ENCODE measurements around the gene EBLN2. TPM values are rescaled to one million over a fixed set of nuclear protein-coding genes. Genes with fewer than 3 reads are reported as not detected.

Gene EBLN2
- polyA plus RNA-seq, 1 of the 3 experiments (the other 2 are of a cell fraction): 1.4 TPM

- Histone ChIP-seq H3K27me3 (ENCODE audit: insufficient read depth) (no peaks in the 10 kb centered on the region), H3K36me3 (replicated peaks in 1 of 2; ENCODE audit: control insufficient read depth in 1 of 2, insufficient read depth in 2 of 2, low read length in 1 of 2) (peaks cover 0 to 27% of the 10 kb centered on the region in 2 experiments), H3F3A (replicated peaks; ENCODE audit: insufficient read depth) (peaks cover 6% of the 10 kb centered on the region), H3K4me1 (ENCODE audit: control insufficient read depth in 1 of 2, insufficient read depth in 2 of 2, low read depth in 1 of 2, low read length in 1 of 2) (no peaks in the 10 kb centered on the region), H3K79me2 (ENCODE audit: insufficient read depth) (peaks cover 100% of the 10 kb centered on the region), H2AFZ (ENCODE audit: low read depth) (no peak overlapping the region), H3K4me3 (ENCODE audit: low read depth in 2 of 2, low read length in 1 of 2) (no peak overlapping the region), H4K20me1 (ENCODE audit: insufficient read depth) (peaks cover 99% of the 10 kb centered on the region), H3K9ac (no peak overlapping the region), H3K9me3 (no peaks in the 10 kb centered on the region), H3K4me2 (no peak overlapping the region), H3K9me2 (no peaks in the 10 kb centered on the region), H3K27ac (ENCODE audit: low read depth in 2 of 2, low read length in 1 of 2) (no peak overlapping the region)
- 89% methylated on average over 4 of the region's 4 CpGs for WGBS (ENCODE audit: low lambda C conversion rate)
- ChIA-PET POLR2A (no interaction called here), CTCF (interaction anchor here (2.3 kb wide), 1 partner anchor 38 kb away, joined by 7 read pairs; no protein-coding TSS in a partner anchor)
- DNase-seq: no peak
- TF ChIP-seq USF1 (IDR thresholded peaks at IDR 0.05; ENCODE audit: borderline replicate concordance, low read depth) (no peak), EZH2phosphoT487 (IDR thresholded peaks at IDR 0.05; ENCODE audit: borderline replicate concordance, low read depth) (no peak), MAX (IDR thresholded peaks at IDR 0.05; ENCODE audit: low read depth) (no peak), GABPA (IDR thresholded peaks at IDR 0.05; ENCODE audit: low read depth) (no peak), ELF1 (IDR thresholded peaks at IDR 0.05) (no peak), FOXM1 (IDR thresholded peaks at IDR 0.05; ENCODE audit: low read depth) (no peak), MXI1 (IDR thresholded peaks at IDR 0.05; ENCODE audit: low read depth, low read length) (no peak), USF2 (IDR thresholded peaks at IDR 0.05; ENCODE audit: borderline replicate concordance, low read depth, low read length) (no peak), MEF2A (IDR thresholded peaks at IDR 0.05; ENCODE audit: borderline replicate concordance, low read depth) (no peak), TCF12 (IDR thresholded peaks at IDR 0.05) (no peak), RCOR1 (IDR thresholded peaks at IDR 0.05; ENCODE audit: low read length) (no peak), EP300 (IDR thresholded peaks at IDR 0.05; ENCODE audit: borderline replicate concordance in 1 of 2, low read depth in 1 of 2, low read length in 1 of 2) (no peak), CTCF (IDR thresholded peaks at IDR 0.05) (no peak), YY1 (IDR thresholded peaks at IDR 0.05; ENCODE audit: low read depth) (no peak)
These were observed 43.2 kb upstream of the EBLN2 start for GRCh38 chr3:73018298-73018697.
